ENCODE results near the gene NSMCE4A. TPM values are rescaled to one million over a fixed set of nuclear protein-coding genes. Genes with fewer than 3 reads are reported as not detected.

The NSMCE4A gene
- total RNA-seq, 1 experiment from 2014 or later, result 72.2 TPM

DNA sequence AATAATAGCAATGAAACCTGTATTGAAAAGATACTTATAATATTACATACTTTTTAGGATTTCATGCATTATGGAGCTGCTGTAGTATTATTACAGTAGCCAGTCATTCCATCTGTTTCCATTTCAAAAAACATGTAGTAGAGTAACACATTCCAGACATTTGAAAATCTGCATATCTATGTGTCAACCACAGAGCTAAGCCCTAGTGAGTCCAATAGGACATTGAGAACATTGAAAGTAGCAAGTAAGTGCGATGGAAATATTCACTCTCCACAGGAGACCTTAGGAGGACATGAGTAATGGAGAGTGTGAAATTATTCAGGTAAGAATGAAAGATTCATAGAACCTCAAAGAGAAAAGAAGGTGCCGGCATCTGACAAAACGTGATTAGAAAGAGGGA is 15.3 kb downstream of the NSMCE4A start:
- intact Hi-C loops (cut with micrococcal nuclease; ENCODE audit: unreplicated experiment), result no loop called here
- Histone ChIP-seq H3K36me3 (ENCODE audit: control insufficient read depth, insufficient read depth, low read length) (peaks cover 8% of the 10 kb centered on the region), H3K4me1 (ENCODE audit: control insufficient read depth, insufficient read depth, low read length) (no peaks in the 10 kb centered on the region), H3K9me3 (ENCODE audit: control insufficient read depth, insufficient read depth, low read depth, low read length) (no peaks in the 10 kb centered on the region), H3K4me3 (ENCODE audit: low read depth in 2 of 2, low read length in 2 of 2) (no peak overlapping the region), H3K27me3 (ENCODE audit: control insufficient read depth, insufficient read depth, low read length) (no peaks in the 10 kb centered on the region), H3K27ac (ENCODE audit: low read length) (no peak overlapping the region)
- DNase-seq (ENCODE audit: low read depth, low spot score) (no peak), ATAC-seq (no peak)
- in situ Hi-C loops (cut with HindIII; ENCODE audit: low pct_unique_long_range_greater_than_20kb, low sequenced_read_pairs), result no loop called here
- no peak for TF ChIP-seq POLR2AphosphoS5 (IDR thresholded peaks at IDR 0.05; ENCODE audit: low read depth, low read length)
- no peak for TF ChIP-seq TCF7L2 (IDR thresholded peaks at IDR 0.05; ENCODE audit: low read depth, low read length)
- no peak for TF ChIP-seq SIN3A (IDR thresholded peaks at IDR 0.05; ENCODE audit: borderline replicate concordance, insufficient read depth, low read depth, low read length)
- TF ChIP-seq, protein P1, sequence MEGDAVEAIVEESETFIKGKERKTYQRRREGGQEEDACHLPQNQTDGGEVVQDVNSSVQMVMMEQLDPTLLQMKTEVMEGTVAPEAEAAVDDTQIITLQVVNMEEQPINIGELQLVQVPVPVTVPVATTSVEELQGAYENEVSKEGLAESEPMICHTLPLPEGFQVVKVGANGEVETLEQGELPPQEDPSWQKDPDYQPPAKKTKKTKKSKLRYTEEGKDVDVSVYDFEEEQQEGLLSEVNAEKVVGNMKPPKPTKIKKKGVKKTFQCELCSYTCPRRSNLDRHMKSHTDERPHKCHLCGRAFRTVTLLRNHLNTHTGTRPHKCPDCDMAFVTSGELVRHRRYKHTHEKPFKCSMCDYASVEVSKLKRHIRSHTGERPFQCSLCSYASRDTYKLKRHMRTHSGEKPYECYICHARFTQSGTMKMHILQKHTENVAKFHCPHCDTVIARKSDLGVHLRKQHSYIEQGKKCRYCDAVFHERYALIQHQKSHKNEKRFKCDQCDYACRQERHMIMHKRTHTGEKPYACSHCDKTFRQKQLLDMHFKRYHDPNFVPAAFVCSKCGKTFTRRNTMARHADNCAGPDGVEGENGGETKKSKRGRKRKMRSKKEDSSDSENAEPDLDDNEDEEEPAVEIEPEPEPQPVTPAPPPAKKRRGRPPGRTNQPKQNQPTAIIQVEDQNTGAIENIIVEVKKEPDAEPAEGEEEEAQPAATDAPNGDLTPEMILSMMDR (IDR thresholded peaks at IDR 0.05), result no peak
- TF ChIP-seq, protein P2, sequence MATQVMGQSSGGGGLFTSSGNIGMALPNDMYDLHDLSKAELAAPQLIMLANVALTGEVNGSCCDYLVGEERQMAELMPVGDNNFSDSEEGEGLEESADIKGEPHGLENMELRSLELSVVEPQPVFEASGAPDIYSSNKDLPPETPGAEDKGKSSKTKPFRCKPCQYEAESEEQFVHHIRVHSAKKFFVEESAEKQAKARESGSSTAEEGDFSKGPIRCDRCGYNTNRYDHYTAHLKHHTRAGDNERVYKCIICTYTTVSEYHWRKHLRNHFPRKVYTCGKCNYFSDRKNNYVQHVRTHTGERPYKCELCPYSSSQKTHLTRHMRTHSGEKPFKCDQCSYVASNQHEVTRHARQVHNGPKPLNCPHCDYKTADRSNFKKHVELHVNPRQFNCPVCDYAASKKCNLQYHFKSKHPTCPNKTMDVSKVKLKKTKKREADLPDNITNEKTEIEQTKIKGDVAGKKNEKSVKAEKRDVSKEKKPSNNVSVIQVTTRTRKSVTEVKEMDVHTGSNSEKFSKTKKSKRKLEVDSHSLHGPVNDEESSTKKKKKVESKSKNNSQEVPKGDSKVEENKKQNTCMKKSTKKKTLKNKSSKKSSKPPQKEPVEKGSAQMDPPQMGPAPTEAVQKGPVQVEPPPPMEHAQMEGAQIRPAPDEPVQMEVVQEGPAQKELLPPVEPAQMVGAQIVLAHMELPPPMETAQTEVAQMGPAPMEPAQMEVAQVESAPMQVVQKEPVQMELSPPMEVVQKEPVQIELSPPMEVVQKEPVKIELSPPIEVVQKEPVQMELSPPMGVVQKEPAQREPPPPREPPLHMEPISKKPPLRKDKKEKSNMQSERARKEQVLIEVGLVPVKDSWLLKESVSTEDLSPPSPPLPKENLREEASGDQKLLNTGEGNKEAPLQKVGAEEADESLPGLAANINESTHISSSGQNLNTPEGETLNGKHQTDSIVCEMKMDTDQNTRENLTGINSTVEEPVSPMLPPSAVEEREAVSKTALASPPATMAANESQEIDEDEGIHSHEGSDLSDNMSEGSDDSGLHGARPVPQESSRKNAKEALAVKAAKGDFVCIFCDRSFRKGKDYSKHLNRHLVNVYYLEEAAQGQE (IDR thresholded peaks at IDR 0.05; ENCODE audit: insufficient read depth in 1 of 2, low read depth in 2 of 2, low read length in 1 of 2), result no peak
- TSS peak; percentile 37 for BruUV-seq (replicated peaks)
- ChIA-PET CTCF (no interaction called here), POLR2A (no interaction called here)

DNA sequence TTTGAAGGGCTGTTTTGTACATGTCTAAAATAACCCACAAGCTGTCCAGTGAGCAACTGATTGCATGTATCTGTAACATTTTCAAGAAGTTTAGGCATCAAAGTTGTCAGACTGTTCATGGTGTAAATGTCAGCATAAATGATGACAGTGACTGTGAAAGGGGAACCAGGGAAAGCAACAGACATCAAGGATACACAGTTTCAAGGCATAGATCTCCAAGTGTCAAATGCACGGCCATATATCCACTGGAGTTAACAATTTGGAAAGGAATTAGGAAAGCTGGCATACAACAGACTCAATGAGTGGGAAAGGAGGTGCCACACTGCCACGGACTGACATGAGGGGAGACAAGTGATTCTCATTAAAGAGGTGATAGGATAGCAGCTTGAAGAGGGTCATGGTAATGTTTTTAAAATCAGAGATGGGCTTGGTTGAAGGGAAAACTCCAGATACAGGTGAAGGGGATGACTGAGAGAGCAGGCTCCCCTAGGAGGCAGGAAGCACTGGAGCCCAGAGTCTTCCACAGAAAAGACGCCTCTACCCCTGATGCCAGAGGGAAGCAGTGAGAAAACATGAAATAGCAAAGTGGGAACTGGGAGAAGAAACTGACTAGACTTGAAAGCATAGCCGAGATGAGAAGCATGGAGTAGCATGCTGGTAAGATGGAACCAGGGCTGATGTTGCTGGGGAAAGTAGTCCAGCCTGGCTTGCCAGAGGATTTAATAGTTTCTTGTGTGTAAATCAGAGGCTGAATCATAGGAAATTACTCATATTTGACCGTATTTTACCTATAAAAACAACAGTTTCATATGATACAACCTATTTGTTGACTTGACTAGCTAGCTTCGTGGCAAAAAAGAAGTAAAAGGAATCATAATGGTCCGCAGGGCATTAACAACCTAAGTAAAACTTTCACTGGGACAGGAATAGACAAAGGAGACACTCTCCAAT is 18.6 kb downstream of the NSMCE4A start:
- Histone ChIP-seq H3K9me3 (ENCODE audit: control insufficient read depth, insufficient read depth, low read depth, low read length) (no peaks in the 10 kb centered on the region), H3K4me3 (ENCODE audit: low read depth in 2 of 2, low read length in 2 of 2) (no peak overlapping the region), H3K27ac (ENCODE audit: low read length) (no peak overlapping the region), H3K36me3 (ENCODE audit: control insufficient read depth, insufficient read depth, low read length) (peaks cover 8% of the 10 kb centered on the region), H3K4me1 (ENCODE audit: control insufficient read depth, insufficient read depth, low read length) (no peaks in the 10 kb centered on the region), H3K27me3 (ENCODE audit: control insufficient read depth, insufficient read depth, low read length) (no peaks in the 10 kb centered on the region)
- CTCF ChIA-PET, result no interaction called here
- in situ Hi-C loops (cut with HindIII; ENCODE audit: low pct_unique_long_range_greater_than_20kb, low sequenced_read_pairs), result no loop called here
- POLR2A ChIA-PET, result no interaction called here
- intact Hi-C loops (cut with micrococcal nuclease; ENCODE audit: unreplicated experiment), result no loop called here
- BruUV-seq (replicated peaks), result no TSS peak
- TF ChIP-seq, protein P1 (IDR thresholded peaks at IDR 0.05), result no peak
- TF ChIP-seq POLR2AphosphoS5 (IDR thresholded peaks at IDR 0.05; ENCODE audit: low read depth, low read length) (no peak), SIN3A (IDR thresholded peaks at IDR 0.05; ENCODE audit: borderline replicate concordance, insufficient read depth, low read depth, low read length) (no peak), TCF7L2 (IDR thresholded peaks at IDR 0.05; ENCODE audit: low read depth, low read length) (no peak)
- TF ChIP-seq, protein P2 (IDR thresholded peaks at IDR 0.05; ENCODE audit: insufficient read depth in 1 of 2, low read depth in 2 of 2, low read length in 1 of 2), result no peak
- peak; percentile 70; the same call in 1 of the 2 replicates for ATAC-seq
- peak; percentile 51 for DNase-seq (ENCODE audit: low read depth, low spot score)
